Measurements from ENCODE around the gene LRRC10B.

Gene LRRC10B

GRCh38 chr11:61497876-61498275, 10.7 kb upstream of the LRRC10B start:
- TF ChIP-seq SPI1 (IDR thresholded peaks at IDR 0.05; ENCODE audit: borderline replicate concordance, low read depth) = no peak
- TF ChIP-seq CTCF (IDR thresholded peaks at IDR 0.05; ENCODE audit: insufficient read depth, low read length) = no peak
- TF ChIP-seq GABPA (IDR thresholded peaks at IDR 0.05; ENCODE audit: low read depth) = no peak
- no peak for TF ChIP-seq POLR2AphosphoS5 (IDR thresholded peaks at IDR 0.05; ENCODE audit: low read depth)
- TF ChIP-seq REST (IDR thresholded peaks at IDR 0.05; ENCODE audit: insufficient replicate concordance, low read depth) = no peak
- Histone ChIP-seq H3K27me3 (ENCODE audit: insufficient read depth, poor library complexity, severe bottlenecking) (no peaks in the 10 kb centered on the region), H3K27ac (replicated peaks) (no peak overlapping the region), H3K4me3 (replicated peaks; ENCODE audit: insufficient read depth, low read length) (no peak overlapping the region)
- no peak for DNase-seq (ENCODE audit: low read depth in 1 of 2, low spot score in 1 of 2)

GRCh38 chr11:61498767-61499341, 9.7 kb upstream of the LRRC10B start:
- Histone ChIP-seq H3K27ac (replicated peaks) (no peak overlapping the region), H3K27me3 (ENCODE audit: insufficient read depth, poor library complexity, severe bottlenecking) (no peaks in the 10 kb centered on the region), H3K4me3 (replicated peaks; ENCODE audit: insufficient read depth, low read length) (no peak overlapping the region)
- no peak for TF ChIP-seq SPI1 (IDR thresholded peaks at IDR 0.05; ENCODE audit: borderline replicate concordance, low read depth)
- TF ChIP-seq REST (IDR thresholded peaks at IDR 0.05; ENCODE audit: insufficient replicate concordance, low read depth) = no peak
- TF ChIP-seq POLR2AphosphoS5 (IDR thresholded peaks at IDR 0.05; ENCODE audit: low read depth) = no peak
- no peak for TF ChIP-seq CTCF (IDR thresholded peaks at IDR 0.05; ENCODE audit: insufficient read depth, low read length)
- no peak for TF ChIP-seq GABPA (IDR thresholded peaks at IDR 0.05; ENCODE audit: low read depth)
- DNase-seq (ENCODE audit: low read depth in 1 of 2, low spot score in 1 of 2) = no peak

- Histone ChIP-seq H3K27ac (replicated peaks) (no peak overlapping the region), H3K27me3 (ENCODE audit: insufficient read depth, poor library complexity, severe bottlenecking) (no peaks in the 10 kb centered on the region), H3K4me3 (replicated peaks; ENCODE audit: insufficient read depth, low read length) (no peak overlapping the region)
- TF ChIP-seq CTCF (IDR thresholded peaks at IDR 0.05; ENCODE audit: insufficient read depth, low read length) (no peak), GABPA (IDR thresholded peaks at IDR 0.05; ENCODE audit: low read depth) (no peak), SPI1 (IDR thresholded peaks at IDR 0.05; ENCODE audit: borderline replicate concordance, low read depth) (no peak), POLR2AphosphoS5 (IDR thresholded peaks at IDR 0.05; ENCODE audit: low read depth) (no peak), REST (IDR thresholded peaks at IDR 0.05; ENCODE audit: insufficient replicate concordance, low read depth) (no peak)
- no peak for DNase-seq (ENCODE audit: low read depth in 1 of 2, low spot score in 1 of 2)
Observed at GRCh38 chr11:61499816-61500491, 8.6 kb upstream of the LRRC10B start.
